OCI-LY1 (cell line): ENCODE results near the gene SPSB1.

Experiments
- H2AFZ ChIP-seq: fragments of 200-600 bp; sonication (generic), shearing (Covaris generic); 2 replicates; pipeline ENCODE4 v1.6.0; 2014; ENCODE audit warnings: antibody characterized with exemption, mild to moderate bottlenecking, low read length
- H3F3A ChIP-seq: fragments of 200-600 bp; sonication (generic), shearing (Covaris generic); 2 replicates; pipeline ENCODE4 v1.6.0; 2014; ENCODE audit warnings: mild to moderate bottlenecking, antibody characterized with exemption, low read length, moderate library complexity; ENCODE audit not compliant: insufficient read depth
- H3K27ac ChIP-seq: fragments of 200-600 bp; sonication (generic); 2 replicates; pipeline ENCODE4 v1.5.1; 2014; ENCODE audit warnings: low read length, mixed run types, mild to moderate bottlenecking, low read depth; ENCODE audit not compliant: poor library complexity, severe bottlenecking
- H3K27me3 ChIP-seq: fragments of 200-600 bp; sonication (generic); 2 replicates; pipeline ENCODE4 v1.6.0; 2014; ENCODE audit warnings: antibody characterized with exemption, mild to moderate bottlenecking, low read length, moderate library complexity; ENCODE audit not compliant: insufficient read depth
- H3K36me3 ChIP-seq: fragments of 200-600 bp; sonication (generic); 2 replicates; pipeline ENCODE4 v1.6.1; 2014; ENCODE audit warnings: mild to moderate bottlenecking, antibody characterized with exemption, low read length, moderate library complexity, mixed read lengths; ENCODE audit not compliant: insufficient read depth
- H3K4me1 ChIP-seq: fragments of 200-600 bp; sonication (generic); 2 replicates; pipeline ENCODE4 v1.5.1; 2014; ENCODE audit warnings: mild to moderate bottlenecking, low read length, moderate library complexity; ENCODE audit not compliant: insufficient read depth, severe bottlenecking
- H3K4me2 ChIP-seq: fragments of 200-600 bp; sonication (generic), shearing (Covaris generic); 2 replicates; pipeline ENCODE4 v1.6.1; 2014; ENCODE audit warnings: low read length
- H3K4me3 ChIP-seq: fragments of 200-600 bp; sonication (generic); 2 replicates; pipeline ENCODE4 v1.5.1; 2014; ENCODE audit warnings: low read length, low read depth, mild to moderate bottlenecking, mixed read lengths; ENCODE audit not compliant: poor library complexity, severe bottlenecking
- H3K79me2 ChIP-seq: fragments of 200-600 bp; shearing (Covaris generic); 2 replicates; pipeline ENCODE4 v1.6.1; 2016; ENCODE audit warnings: mixed run types, low read length, mixed read lengths; ENCODE audit not compliant: insufficient read depth
- H3K9ac ChIP-seq: fragments of 200-600 bp; sonication (generic), shearing (Covaris generic); 2 replicates; pipeline ENCODE4 v1.6.1; 2014; ENCODE audit warnings: mild to moderate bottlenecking, low read length, mixed read lengths
- H3K9me2 ChIP-seq: fragments of 200-600 bp; sonication (generic), shearing (Covaris generic); 2 replicates; pipeline ENCODE4 v1.6.1; 2014; ENCODE audit warnings: low read depth, mild to moderate bottlenecking, low read length, mixed read lengths
- H3K9me3 ChIP-seq: fragments of 200-600 bp; shearing (Covaris generic); 2 replicates; pipeline ENCODE4 v1.6.1; 2014; ENCODE audit warnings: low read length, mixed read lengths
- H4K20me1 ChIP-seq: fragments of 200-600 bp; sonication (generic), shearing (Covaris generic); 2 replicates; pipeline ENCODE4 v1.6.0; 2016; ENCODE audit warnings: mild to moderate bottlenecking, low read length; ENCODE audit not compliant: insufficient read depth
- EZH2 ChIP-seq: fragments of 200-600 bp; sonication (generic), shearing (Covaris generic); IDR thresholded peaks from 2 replicates; pipeline ENCODE4 v1.8.0; 2017; ENCODE audit warnings: borderline replicate concordance, mixed run types, mild to moderate bottlenecking, antibody characterized with exemption, low read length, moderate library complexity, mixed read lengths
- TF ChIP-seq, protein P1 (sequence below): fragments of 200-600 bp; sonication (generic), shearing (Covaris generic); IDR thresholded peaks from 2 replicates; pipeline ENCODE4 v1.5.1; 2017; ENCODE audit warnings: mild to moderate bottlenecking, antibody characterized with exemption, low read length, moderate library complexity, mixed read lengths

The SPSB1 gene

DNA sequence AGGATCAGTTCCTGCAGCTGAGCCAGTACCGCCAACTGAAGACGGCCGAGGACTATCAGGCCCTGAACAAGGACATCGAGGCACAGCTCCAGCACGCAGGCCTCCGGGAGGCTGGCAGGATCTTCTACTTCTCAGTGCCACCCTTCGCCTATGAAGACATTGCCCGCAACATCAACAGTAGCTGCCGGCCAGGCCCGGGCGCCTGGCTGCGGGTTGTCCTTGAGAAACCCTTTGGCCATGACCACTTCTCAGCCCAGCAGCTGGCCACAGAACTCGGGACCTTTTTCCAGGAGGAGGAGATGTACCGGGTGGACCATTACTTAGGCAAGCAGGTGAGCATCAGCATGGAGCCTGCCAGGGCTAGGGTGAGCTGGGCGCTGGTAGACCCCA, 47.5 kb upstream of the SPSB1 start:
- Histone ChIP-seq H4K20me1 (no peaks in the 10 kb centered on the region), H3K27me3 (no peaks in the 10 kb centered on the region), H3K9me3 (no peaks in the 10 kb centered on the region), H3F3A (no peaks in the 10 kb centered on the region), H3K4me3 (no peak overlapping the region), H2AFZ (no peak overlapping the region), H3K27ac (no peak overlapping the region), H3K9ac (no peak overlapping the region), H3K36me3 (no peaks in the 10 kb centered on the region), H3K79me2 (no peaks in the 10 kb centered on the region), H3K4me1 (no peaks in the 10 kb centered on the region), H3K9me2 (no peaks in the 10 kb centered on the region), H3K4me2 (no peak overlapping the region)
- TF ChIP-seq, protein P1, sequence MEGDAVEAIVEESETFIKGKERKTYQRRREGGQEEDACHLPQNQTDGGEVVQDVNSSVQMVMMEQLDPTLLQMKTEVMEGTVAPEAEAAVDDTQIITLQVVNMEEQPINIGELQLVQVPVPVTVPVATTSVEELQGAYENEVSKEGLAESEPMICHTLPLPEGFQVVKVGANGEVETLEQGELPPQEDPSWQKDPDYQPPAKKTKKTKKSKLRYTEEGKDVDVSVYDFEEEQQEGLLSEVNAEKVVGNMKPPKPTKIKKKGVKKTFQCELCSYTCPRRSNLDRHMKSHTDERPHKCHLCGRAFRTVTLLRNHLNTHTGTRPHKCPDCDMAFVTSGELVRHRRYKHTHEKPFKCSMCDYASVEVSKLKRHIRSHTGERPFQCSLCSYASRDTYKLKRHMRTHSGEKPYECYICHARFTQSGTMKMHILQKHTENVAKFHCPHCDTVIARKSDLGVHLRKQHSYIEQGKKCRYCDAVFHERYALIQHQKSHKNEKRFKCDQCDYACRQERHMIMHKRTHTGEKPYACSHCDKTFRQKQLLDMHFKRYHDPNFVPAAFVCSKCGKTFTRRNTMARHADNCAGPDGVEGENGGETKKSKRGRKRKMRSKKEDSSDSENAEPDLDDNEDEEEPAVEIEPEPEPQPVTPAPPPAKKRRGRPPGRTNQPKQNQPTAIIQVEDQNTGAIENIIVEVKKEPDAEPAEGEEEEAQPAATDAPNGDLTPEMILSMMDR, result no peak
- TF ChIP-seq EZH2, result no peak

DNA sequence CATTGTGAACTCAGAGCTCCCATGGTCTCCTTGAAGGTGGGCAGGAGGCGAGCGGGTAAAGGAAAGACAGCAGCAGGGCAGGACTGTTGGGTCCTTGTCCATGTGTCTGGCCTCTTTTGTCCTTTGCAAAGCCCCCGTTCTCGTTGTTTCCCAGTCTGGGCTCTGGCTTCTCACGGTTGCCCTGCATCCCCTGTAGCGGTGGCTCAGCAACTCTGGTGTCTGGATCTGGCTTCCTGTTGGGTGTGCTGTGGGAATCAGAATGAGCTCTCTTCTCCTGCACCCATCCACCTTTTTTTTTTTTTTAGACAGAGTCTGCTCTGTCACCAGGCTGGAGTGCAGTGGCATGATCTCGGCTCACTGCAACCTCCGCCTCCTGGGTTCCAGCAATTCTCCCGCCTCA, 47.0 kb upstream of the SPSB1 start:
- Histone ChIP-seq H3K4me3 (no peak overlapping the region), H2AFZ (no peak overlapping the region), H3K36me3 (no peaks in the 10 kb centered on the region), H3K27ac (no peak overlapping the region), H3K9me2 (no peaks in the 10 kb centered on the region), H3K4me2 (no peak overlapping the region), H3K79me2 (no peaks in the 10 kb centered on the region), H3K9me3 (no peaks in the 10 kb centered on the region), H4K20me1 (no peaks in the 10 kb centered on the region), H3K4me1 (no peaks in the 10 kb centered on the region), H3F3A (no peaks in the 10 kb centered on the region), H3K9ac (no peak overlapping the region), H3K27me3 (no peaks in the 10 kb centered on the region)
- no peak for TF ChIP-seq EZH2
- TF ChIP-seq, protein P1, result no peak

DNA sequence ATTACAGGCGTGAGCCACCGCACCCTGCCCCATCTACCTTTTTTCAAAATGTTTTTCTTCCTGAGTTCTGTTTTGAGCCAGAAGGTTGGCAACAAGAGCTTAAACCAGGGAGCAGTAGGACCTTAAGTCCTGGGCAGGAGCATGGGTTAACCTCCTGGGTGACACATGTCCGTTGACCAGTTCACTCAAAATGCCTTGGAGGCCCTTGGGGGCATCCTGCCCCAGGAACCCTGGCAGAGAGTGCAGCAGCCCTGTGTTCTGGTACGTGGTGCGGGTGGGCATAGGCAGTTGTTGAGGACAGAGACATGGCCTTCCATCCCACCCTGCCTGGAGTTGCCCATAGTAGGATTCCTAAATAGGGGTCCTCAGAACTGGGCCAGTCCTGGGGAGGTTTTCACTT, 46.5 kb upstream of the SPSB1 start:
- no peaks in the 10 kb centered on the region for H3F3A ChIP-seq
- no peaks in the 10 kb centered on the region for H3K4me1 ChIP-seq
- no peak overlapping the region for H3K4me2 ChIP-seq
- H2AFZ ChIP-seq, result no peak overlapping the region
- no peak overlapping the region for H3K4me3 ChIP-seq
- H4K20me1 ChIP-seq, result no peaks in the 10 kb centered on the region
- no peak overlapping the region for H3K27ac ChIP-seq
- H3K79me2 ChIP-seq, result no peaks in the 10 kb centered on the region
- no peak overlapping the region for H3K9ac ChIP-seq
- TF ChIP-seq, protein P1, result no peak
- TF ChIP-seq EZH2, result no peak
- no peaks in the 10 kb centered on the region for H3K9me2 ChIP-seq
- no peaks in the 10 kb centered on the region for H3K9me3 ChIP-seq
- no peaks in the 10 kb centered on the region for H3K36me3 ChIP-seq
- no peaks in the 10 kb centered on the region for H3K27me3 ChIP-seq
